HEK293 (cell line): ENCODE data around the gene CHEK2.
"Not testable (repeated sequence)": the region's sequence is repeated elsewhere in the genome, so short reads cannot be mapped to it uniquely, and the experiment has no call there.

Source experiments
- CTCF ChIA-PET: fragments of 350-600 bp; formaldehyde crosslinking; extraction: SDS; loops from one replicate; lab custom pipeline; 2021; ENCODE audit warnings: antibody characterized with exemption; lab: Yijun Ruan, JAX
- POLR2A ChIA-PET: fragments of 300-600 bp; formaldehyde crosslinking; extraction: SDS; loops from one replicate; lab custom pipeline; 2020; ENCODE audit warnings: antibody characterized with exemption, inconsistent platforms; lab: Yijun Ruan, JAX
- H3K27ac ChIP-seq: fragments of 200-500 bp; sonication (Bioruptor generic); 2 replicates; pipeline ENCODE4 v1.5.1; 2014; ENCODE audit warnings: low read depth, low read length, control low read depth, inconsistent platforms; ENCODE audit errors: extremely low read depth
- H3K36me3 ChIP-seq, 2 experiments: fragments of 200-500 bp in 1 of 2; sonication (Bioruptor generic) in 1 of 2; 1 replicate in 1 of 2; 2 replicates in 1 of 2; pipeline ENCODE4 v1.5.1; 2014 to 2017; ENCODE audit warnings: inconsistent platforms in 2 of 2, low read length in 2 of 2; ENCODE audit not compliant: control insufficient read depth in 2 of 2, insufficient read depth in 1 of 2
- H3K4me1 ChIP-seq: fragments of 200-500 bp; sonication (Bioruptor generic); 2 replicates; pipeline ENCODE4 v1.5.1; 2014; ENCODE audit warnings: mild to moderate bottlenecking, low read length, inconsistent platforms; ENCODE audit not compliant: control insufficient read depth, insufficient read depth
- H3K4me3 ChIP-seq: 2 replicates; pipeline ENCODE4 v1.5.1; 2011; ENCODE audit warnings: low read depth, mild to moderate bottlenecking, control low read depth, low read length, moderate library complexity
- H3K9me3 ChIP-seq: fragments of 200-500 bp; sonication (Bioruptor generic); 2 replicates; pipeline ENCODE4 v1.5.1; 2014; ENCODE audit warnings: low read depth, low read length, inconsistent platforms; ENCODE audit not compliant: control insufficient read depth, insufficient read depth
- FEZF1 ChIP-seq: fragments of 450-650 bp; formaldehyde crosslinking; IDR thresholded peaks from 2 replicates; pipeline ENCODE4 v1.5.1; 2016; ENCODE audit warnings: missing biosample characterization, missing genetic modification characterization
- OSR2 ChIP-seq: fragments of 450-650 bp; formaldehyde crosslinking; IDR thresholded peaks from 2 replicates; pipeline ENCODE4 v1.5.1; 2016; ENCODE audit warnings: missing biosample characterization, missing genetic modification characterization
- SCRT1 ChIP-seq: fragments of 450-650 bp; formaldehyde crosslinking; IDR thresholded peaks from 2 replicates; pipeline ENCODE4 v1.5.1; 2016; ENCODE audit warnings: missing biosample characterization, missing genetic modification characterization, borderline replicate concordance
- SETDB1 ChIP-seq: IDR thresholded peaks from one replicate; pipeline ENCODE4 v1.6.1; 2017; ENCODE audit warnings: mild to moderate bottlenecking, low read length, moderate library complexity, mixed read lengths; ENCODE audit not compliant: insufficient read length
- SP3 ChIP-seq: fragments of 450-650 bp; formaldehyde crosslinking; IDR thresholded peaks from 2 replicates; pipeline ENCODE4 v1.5.1; 2016; ENCODE audit warnings: missing biosample characterization, missing genetic modification characterization
- YY1 ChIP-seq: fragments of 450-650 bp; formaldehyde crosslinking; IDR thresholded peaks from 2 replicates; pipeline ENCODE4 v1.5.1; 2018; ENCODE audit warnings: missing biosample characterization, missing genetic modification characterization
- ZBTB48 ChIP-seq: fragments of 450-650 bp; formaldehyde crosslinking; IDR thresholded peaks from 2 replicates; pipeline ENCODE4 v1.5.1; 2016; ENCODE audit warnings: missing biosample characterization, missing genetic modification characterization
- ZBTB6 ChIP-seq: fragments of 450-650 bp; formaldehyde crosslinking; IDR thresholded peaks from 2 replicates; pipeline ENCODE4 v1.5.1; 2017; ENCODE audit warnings: missing biosample characterization, missing genetic modification characterization
- ZNF114 ChIP-seq: fragments of 450-650 bp; formaldehyde crosslinking; IDR thresholded peaks from 2 replicates; pipeline ENCODE4 v1.5.0; 2017; ENCODE audit warnings: missing biosample characterization, missing genetic modification characterization
- ZNF148 ChIP-seq: fragments of 450-650 bp; formaldehyde crosslinking; IDR thresholded peaks from 2 replicates; pipeline ENCODE4 v1.5.0; 2017; ENCODE audit warnings: missing biosample characterization, missing genetic modification characterization, borderline replicate concordance
- ZNF184 ChIP-seq: fragments of 450-650 bp; IDR thresholded peaks from 2 replicates; pipeline ENCODE4 v1.5.1; 2018; ENCODE audit warnings: missing biosample characterization, mild to moderate bottlenecking, missing genetic modification characterization
- ZNF24 ChIP-seq: fragments of 450-650 bp; formaldehyde crosslinking; IDR thresholded peaks from 2 replicates; pipeline ENCODE4 v1.5.1; 2016; ENCODE audit warnings: missing biosample characterization, missing genetic modification characterization
- ZNF26 ChIP-seq: fragments of 450-650 bp; formaldehyde crosslinking; IDR thresholded peaks from 2 replicates; pipeline ENCODE4 v1.5.1; 2016; ENCODE audit warnings: missing biosample characterization, missing genetic modification characterization
- ZNF266 ChIP-seq: fragments of 450-650 bp; formaldehyde crosslinking; IDR thresholded peaks from 2 replicates; pipeline ENCODE4 v1.5.1; 2016; ENCODE audit warnings: missing biosample characterization, missing genetic modification characterization, low read depth
- ZNF341 ChIP-seq: fragments of 450-650 bp; formaldehyde crosslinking; IDR thresholded peaks from 2 replicates; pipeline ENCODE4; 2016; ENCODE audit warnings: low read depth, missing biosample characterization, missing genetic modification characterization
- ZNF362 ChIP-seq: fragments of 450-650 bp; formaldehyde crosslinking; IDR thresholded peaks from 2 replicates; pipeline ENCODE4 v1.5.1; 2016; ENCODE audit warnings: missing biosample characterization, missing genetic modification characterization
- ZNF394 ChIP-seq: fragments of 450-650 bp; formaldehyde crosslinking; IDR thresholded peaks from 2 replicates; pipeline ENCODE4 v1.5.1; 2016; ENCODE audit warnings: missing biosample characterization, missing genetic modification characterization, mild to moderate bottlenecking, moderate library complexity, borderline replicate concordance
- ZNF398 ChIP-seq: fragments of 450-650 bp; formaldehyde crosslinking; IDR thresholded peaks from 2 replicates; pipeline ENCODE4 v1.5.1; 2017; ENCODE audit warnings: missing biosample characterization, missing genetic modification characterization
- ZNF530 ChIP-seq: fragments of 450-650 bp; formaldehyde crosslinking; IDR thresholded peaks from 2 replicates; pipeline ENCODE4 v1.5.1; 2016; ENCODE audit warnings: low read depth, missing biosample characterization, missing genetic modification characterization
- ZNF639 ChIP-seq: fragments of 450-650 bp; formaldehyde crosslinking; IDR thresholded peaks from 2 replicates; pipeline ENCODE4 v1.5.1; 2016; ENCODE audit warnings: missing biosample characterization, missing genetic modification characterization
- ZNF768 ChIP-seq: fragments of 450-650 bp; formaldehyde crosslinking; IDR thresholded peaks from 2 replicates; pipeline ENCODE4 v1.5.1; 2018; ENCODE audit warnings: missing biosample characterization, mild to moderate bottlenecking, missing genetic modification characterization

CHEK2 gene

GRCh38 chr22:28678170-28678569 is 63.5 kb downstream of the CHEK2 start:
- not testable (repeated sequence) for H3K4me3 ChIP-seq, H3K9me3 ChIP-seq, H3K27ac ChIP-seq, H3K4me1 ChIP-seq, H3K36me3 ChIP-seq
- ChIA-PET POLR2A (interaction anchor here (0.7 to 1.0 kb wide), 2 partner anchors 17 to 35 kb away, joined by 3 to 4 read pairs; no protein-coding TSS in a partner anchor), CTCF (interaction anchor here (1.4 kb wide), 1 partner anchor 77 kb away, joined by 3 read pairs; no protein-coding TSS in a partner anchor)
- peak; percentile 53; the same call in 1 of the 2 replicates for TF ChIP-seq ZNF394 (tag by site-specific recombination)
- TF ChIP-seq, all 188 proteins: peak for 1; not testable (repeated sequence) for 187

- CTCF ChIA-PET: interaction anchor here (0.7 to 1.0 kb wide), 2 partner anchors 263 to 622 kb away, joined by 4 to 5 read pairs; no protein-coding TSS in a partner anchor
- Histone ChIP-seq H3K27ac (no peak overlapping the region), H3K9me3 (no peaks in the 10 kb centered on the region), H3K4me3 (no peak overlapping the region), H3K4me1 (peaks cover 6% of the 10 kb centered on the region), H3K36me3 (peaks cover 0 to 6% of the 10 kb centered on the region in 2 experiments; a peak in 2 of 3 replicates)
- POLR2A ChIA-PET: no interaction called here
- TF ChIP-seq ZNF266 (tag by site-specific recombination) (no peak), ZBTB48 (tag by site-specific recombination) (no peak), ZNF341 (tag by site-specific recombination) (no peak), SCRT1 (tag by site-specific recombination) (no peak), ZNF362 (0 out of 2 replicates have a peak, but pooled peaks have one; percentile 31), ZNF768 (tag by site-specific recombination) (no peak), FEZF1 (0 out of 2 replicates have a peak, but pooled peaks have one; percentile 10), ZNF114 (tag by site-specific recombination) (no peak), YY1 (tag by site-specific recombination) (no peak), OSR2 (tag by site-specific recombination) (0 out of 2 replicates have a peak, but pooled peaks have one; percentile 12), ZNF148 (tag by site-specific recombination) (no peak)
Measured at GRCh38 chr22:28674121-28674563, 67.5 kb downstream of the CHEK2 start.

GRCh38 chr22:28670756-28671155 is 70.9 kb downstream of the CHEK2 start:
- no peak overlapping the region for H3K4me3 ChIP-seq
- peaks cover 0 to 6% of the 10 kb centered on the region in 2 experiments; a peak in 2 of 3 replicates for H3K36me3 ChIP-seq
- POLR2A ChIA-PET: no interaction called here
- H3K27ac ChIP-seq: no peak overlapping the region
- CTCF ChIA-PET: no interaction called here
- peaks cover 6% of the 10 kb centered on the region for H3K4me1 ChIP-seq
- no peaks in the 10 kb centered on the region for H3K9me3 ChIP-seq
- TF ChIP-seq ZBTB6 (no peak), ZNF184 (tag by site-specific recombination) (peak; percentile 99), SP3 (tag by site-specific recombination) (no peak), ZNF639 (no peak), ZNF26 (tag by site-specific recombination) (no peak), ZNF24 (no peak), ZNF530 (tag by site-specific recombination) (no peak), SETDB1 (peak; percentile 48), ZNF398 (tag by site-specific recombination) (no peak)
